OCI-LY7 (cell line): ENCODE data around the gene C10orf53. TPM values are rescaled to one million over a fixed set of nuclear protein-coding genes. Genes with fewer than 3 reads are reported as not detected.

Source experiments
- Bru-seq: library from RNA; stranded (reverse); fragments of 400-500 nt; gene quantifications from one replicate; lab custom pipeline; 2021; lab: Mats Ljungman, UMichigan
- BruChase-seq, 2 experiments: library from RNA; stranded (reverse); fragments of 400-500 nt; gene quantifications; one replicate each; lab custom pipeline; 2021; lab: Mats Ljungman, UMichigan
- BruUV-seq: library from RNA; stranded (reverse); fragments of 400-500 nt; replicated peaks from 2 replicates; lab custom pipeline; 2021; lab: Mats Ljungman, UMichigan
- CTCF ChIA-PET: fragments of 300-600 bp; sonication (Branson Sonifier 250); formaldehyde crosslinking; loops from one replicate; lab custom pipeline; 2022; ENCODE audit warnings: antibody characterized with exemption; ENCODE audit not compliant: unreplicated experiment; lab: Charles Lee
- POLR2A ChIA-PET: fragments of 300-600 bp; sonication (Branson Sonifier 250); formaldehyde crosslinking; loops from one replicate; lab custom pipeline; 2022; ENCODE audit warnings: antibody characterized with exemption; lab: Charles Lee
- DNase-seq: peaks from one replicate; pipeline ENCODE4 v3.0.0-alpha.2; 2015; ENCODE audit warnings: low spot score
- H2AFZ ChIP-seq: fragments of 200-600 bp; sonication (generic), shearing (Covaris generic); 2 replicates; pipeline ENCODE4 v1.6.1; 2014; ENCODE audit warnings: mild to moderate bottlenecking, antibody characterized with exemption, low read length, moderate library complexity
- H3K27ac ChIP-seq: fragments of 200-600 bp; sonication (generic); 2 replicates; pipeline ENCODE4 v1.5.1; 2014; ENCODE audit warnings: mixed run types, low read depth, mild to moderate bottlenecking, moderate library complexity, low read length, inconsistent platforms; ENCODE audit not compliant: poor library complexity, severe bottlenecking
- H3K36me3 ChIP-seq: fragments of 200-600 bp; sonication (generic); 2 replicates; pipeline ENCODE4 v1.6.1; 2014; ENCODE audit warnings: mild to moderate bottlenecking, antibody characterized with exemption, low read length, moderate library complexity, mixed read lengths; ENCODE audit not compliant: insufficient read depth
- H3K4me1 ChIP-seq: fragments of 200-600 bp; sonication (generic); 2 replicates; pipeline ENCODE4 v1.5.1; 2014; ENCODE audit warnings: mild to moderate bottlenecking, low read length; ENCODE audit not compliant: insufficient read depth, poor library complexity, severe bottlenecking
- H3K4me2 ChIP-seq: fragments of 200-600 bp; sonication (generic); 2 replicates; pipeline ENCODE4 v1.6.1; 2014; ENCODE audit warnings: mild to moderate bottlenecking, low read length
- H3K4me3 ChIP-seq: fragments of 200-600 bp; sonication (generic); 2 replicates; pipeline ENCODE4 v1.5.1; 2014; ENCODE audit warnings: mild to moderate bottlenecking, low read depth, low read length; ENCODE audit not compliant: poor library complexity, severe bottlenecking
- H3K79me2 ChIP-seq: fragments of 200-600 bp; sonication (generic); 2 replicates; pipeline ENCODE4 v1.6.1; 2016; ENCODE audit warnings: low read depth, mild to moderate bottlenecking, low read length, moderate library complexity, mixed read lengths; ENCODE audit not compliant: insufficient read depth
- H3K9me2 ChIP-seq: fragments of 200-600 bp; sonication (generic); 2 replicates; pipeline ENCODE4 v1.6.1; 2016; ENCODE audit warnings: mild to moderate bottlenecking, low read length, mixed read lengths; ENCODE audit not compliant: insufficient read depth
- H3K9me3 ChIP-seq: fragments of 200-600 bp; sonication (generic); 2 replicates; pipeline ENCODE4 v1.6.1; 2014; ENCODE audit warnings: mild to moderate bottlenecking, mixed run types, low read length, mixed read lengths
- H4K20me1 ChIP-seq: fragments of 200-600 bp; sonication (generic); 2 replicates; pipeline ENCODE4 v1.6.1; 2014; ENCODE audit warnings: mild to moderate bottlenecking, antibody characterized with exemption, low read length, moderate library complexity, mixed read lengths; ENCODE audit not compliant: insufficient read depth
- EZH2phosphoT487 ChIP-seq: fragments of 200-600 bp; sonication (generic); IDR thresholded peaks from 2 replicates; pipeline ENCODE4 v1.6.1; 2018; ENCODE audit warnings: low read depth, borderline replicate concordance, mild to moderate bottlenecking, mixed run types, antibody characterized with exemption, low read length, moderate library complexity, mixed read lengths
- intact Hi-C: fragments of 100-400 bp; cut with micrococcal nuclease; formaldehyde crosslinking; loops from one replicate; pipeline ENCODE4 v1.10.0; 2022; ENCODE audit not compliant: unreplicated experiment
- long read RNA-seq: library from polyadenylated mRNA; stranded (forward); transcript quantifications from one replicate; pipeline ENCODE4 v2.0.0, GENCODE V29; 2022
- total RNA-seq, 2 experiments: library from RNA; depleted of rRNA in 1 of 2; stranded (reverse); fragments of >200 nt in 1 of 2; shearing (Covaris generic) in 1 of 2; gene quantifications; 2 replicates each; pipeline ENCODE4 v1.2.3, GENCODE V29; 2014 to 2022
- TF ChIP-seq, protein P1 (sequence below): fragments of 200-600 bp; sonication (generic); conservative IDR thresholded peaks from 2 replicates; pipeline ENCODE4 v1.5.1; 2014; ENCODE audit warnings: mild to moderate bottlenecking, antibody characterized with exemption, low read length, moderate library complexity, mixed read lengths

C10orf53 gene, protein sequence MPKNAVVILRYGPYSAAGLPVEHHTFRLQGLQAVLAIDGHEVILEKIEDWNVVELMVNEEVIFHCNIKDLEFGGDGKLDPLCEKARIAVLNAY
- not detected in 2 replicates for total RNA-seq (2014; rRNA removed; shearing (Covaris generic))
- not detected in 2 replicates for total RNA-seq (2022)
- not detected for Bru-seq, nascent RNA
- BruChase-seq, experiment 1, labeled RNA remaining after a 6-hour chase: not detected
- BruChase-seq, experiment 2, labeled RNA remaining after a 2-hour chase: not detected
- long read RNA-seq: 0 reads

DNA sequence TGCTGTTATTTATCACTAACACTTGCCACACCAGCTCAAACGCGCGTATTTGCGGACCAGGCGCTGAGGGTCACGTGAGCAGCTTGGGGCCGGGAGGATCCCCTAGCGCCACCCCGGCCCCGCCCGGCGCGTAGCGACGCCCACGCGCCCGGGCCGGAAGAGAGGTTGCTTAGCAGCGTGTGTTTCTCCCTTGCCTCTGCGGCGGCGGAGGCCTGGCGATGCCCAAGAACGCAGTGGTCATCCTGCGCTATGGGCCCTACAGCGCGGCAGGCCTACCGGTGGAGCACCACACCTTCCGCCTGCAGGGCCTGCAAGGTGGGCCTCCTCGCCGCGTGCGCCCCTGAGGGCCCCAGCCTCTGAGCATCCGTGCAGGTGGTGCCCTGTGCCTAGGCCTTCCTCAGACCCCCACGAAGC, at the start of gene C10orf53:
Gene C10orf53 (plus strand): TSS at position 172 of the 414 bp plus-strand sequence. CDS start 47 bp downstream, at position 219.
- CTCF ChIA-PET: no interaction called here
- no peak for DNase-seq
- H2AFZ ChIP-seq: no peak within 1 kb of the TSS

DNA sequence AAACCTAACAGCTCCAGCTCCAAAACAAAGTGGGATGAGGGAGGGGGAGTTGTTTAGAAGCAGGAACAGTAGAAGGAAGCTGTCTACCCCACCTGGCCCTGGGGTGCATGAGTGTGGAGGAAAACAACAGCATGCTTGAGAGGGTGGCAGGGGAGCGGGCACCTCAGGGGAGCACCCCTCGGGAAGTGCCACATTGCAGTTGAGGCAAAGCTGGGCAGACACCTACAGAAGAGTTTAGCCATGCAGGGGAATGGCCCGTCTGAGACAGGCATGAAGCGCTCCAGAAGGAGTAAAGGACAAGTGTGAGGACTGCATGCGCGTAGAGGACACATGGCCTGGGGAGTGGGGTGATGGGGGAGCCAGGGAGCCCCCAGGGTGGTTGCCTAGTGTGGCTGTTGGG, 47.5 kb upstream of the C10orf53 start:
- intact Hi-C loops: no loop called here
- Histone ChIP-seq H3K36me3 (no peaks in the 10 kb centered on the region), H3K4me1 (no peaks in the 10 kb centered on the region), H4K20me1 (no peaks in the 10 kb centered on the region), H3K4me2 (no peak overlapping the region), H3K27ac (no peak overlapping the region), H3K9me3 (no peaks in the 10 kb centered on the region), H3K9me2 (no peaks in the 10 kb centered on the region), H2AFZ (no peak overlapping the region), H3K79me2 (no peaks in the 10 kb centered on the region), H3K4me3 (no peak overlapping the region)
- BruUV-seq: no TSS peak
- TF ChIP-seq, protein P1, sequence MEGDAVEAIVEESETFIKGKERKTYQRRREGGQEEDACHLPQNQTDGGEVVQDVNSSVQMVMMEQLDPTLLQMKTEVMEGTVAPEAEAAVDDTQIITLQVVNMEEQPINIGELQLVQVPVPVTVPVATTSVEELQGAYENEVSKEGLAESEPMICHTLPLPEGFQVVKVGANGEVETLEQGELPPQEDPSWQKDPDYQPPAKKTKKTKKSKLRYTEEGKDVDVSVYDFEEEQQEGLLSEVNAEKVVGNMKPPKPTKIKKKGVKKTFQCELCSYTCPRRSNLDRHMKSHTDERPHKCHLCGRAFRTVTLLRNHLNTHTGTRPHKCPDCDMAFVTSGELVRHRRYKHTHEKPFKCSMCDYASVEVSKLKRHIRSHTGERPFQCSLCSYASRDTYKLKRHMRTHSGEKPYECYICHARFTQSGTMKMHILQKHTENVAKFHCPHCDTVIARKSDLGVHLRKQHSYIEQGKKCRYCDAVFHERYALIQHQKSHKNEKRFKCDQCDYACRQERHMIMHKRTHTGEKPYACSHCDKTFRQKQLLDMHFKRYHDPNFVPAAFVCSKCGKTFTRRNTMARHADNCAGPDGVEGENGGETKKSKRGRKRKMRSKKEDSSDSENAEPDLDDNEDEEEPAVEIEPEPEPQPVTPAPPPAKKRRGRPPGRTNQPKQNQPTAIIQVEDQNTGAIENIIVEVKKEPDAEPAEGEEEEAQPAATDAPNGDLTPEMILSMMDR: no peak
- no peak for TF ChIP-seq EZH2phosphoT487
- DNase-seq: no peak
- CTCF ChIA-PET: no interaction called here
- POLR2A ChIA-PET: no interaction called here

More for the DNA sequence above, at the start of gene C10orf53:
- H3K36me3 ChIP-seq: no peaks in the 10 kb centered on the region
- BruUV-seq: no TSS peak
- no peaks in the 10 kb centered on the region for H3K4me1 ChIP-seq
- H3K27ac ChIP-seq: no peak within 1 kb of the TSS
- H4K20me1 ChIP-seq: no peaks in the 10 kb centered on the region
- H3K4me2 ChIP-seq: no peak within 1 kb of the TSS
- no peaks in the 10 kb centered on the region for H3K9me2 ChIP-seq
- H3K4me3 ChIP-seq: no peak within 1 kb of the TSS
- POLR2A ChIA-PET: no interaction called here
- no peaks in the 10 kb centered on the region for H3K79me2 ChIP-seq
- no peaks in the 10 kb centered on the region for H3K9me3 ChIP-seq
- TF ChIP-seq EZH2phosphoT487: no peak
- TF ChIP-seq, protein P1: no peak
- intact Hi-C loops: no loop called here
